Keratinocyte (primary cell): ENCODE measurements around the gene PITPNM3.

Experiments used
- CTCF ChIP-seq, 3 experiments: IDR thresholded peaks in 1 of 3; conservative IDR thresholded peaks in 1 of 3; optimal IDR thresholded peaks in 1 of 3; 2 replicates in 2 of 3; 3 replicates in 1 of 3; pipeline versions ENCODE3 to v1.5.1; 2011; ENCODE audit warnings: low read length in 3 of 3, mild to moderate bottlenecking in 3 of 3, moderate library complexity in 2 of 3, control low read depth in 1 of 3, inconsistent platforms in 1 of 3; ENCODE audit not compliant: insufficient read depth in 2 of 3; ENCODE audit errors: extremely low read depth in 1 of 3
- EZH2 ChIP-seq: IDR thresholded peaks from one replicate; pipeline ENCODE4 v1.6.1; 2012; ENCODE audit warnings: inconsistent platforms, mild to moderate bottlenecking, low read length, moderate library complexity

GRCh38 chr17:6503641-6504195 is 52.6 kb downstream of the PITPNM3 start:
- no peak for TF ChIP-seq CTCF (optimal IDR thresholded peaks at IDR 0.05 in 1 of 3, IDR thresholded peaks at IDR 0.05 in 1 of 3, conservative IDR thresholded peaks at IDR 0.05 in 1 of 3; ENCODE audit: extremely low read depth in 1 of 3, insufficient read depth in 2 of 3, low read length in 3 of 3)
- TF ChIP-seq EZH2: no peak
